Large intestine (tissue), 3 donors: ENCODE results near the gene TCF25. TPM values are rescaled to one million over a fixed set of nuclear protein-coding genes. Genes with fewer than 3 reads are reported as not detected.

ENCODE experiments used
- DNase-seq, 2 donors: peaks; one replicate each; pipeline versions ENCODE4 v3.0.0 to v3.0.0-alpha.2; 2013
- H3K27ac ChIP-seq: one replicate; pipeline ENCODE4 v1.5.1; 2013; ENCODE audit warnings: low read length
- H3K27me3 ChIP-seq: 2 replicates; pipeline ENCODE4 v1.6.1; 2013; ENCODE audit warnings: low read length; ENCODE audit not compliant: control insufficient read depth, insufficient read depth
- H3K36me3 ChIP-seq: 2 replicates; pipeline ENCODE4 v1.6.1; 2013; ENCODE audit warnings: low read length; ENCODE audit not compliant: control insufficient read depth, insufficient read depth
- H3K4me1 ChIP-seq: one replicate; pipeline ENCODE4 v1.6.1; 2013; ENCODE audit warnings: low read length; ENCODE audit not compliant: control insufficient read depth, insufficient read depth
- H3K4me3 ChIP-seq: one replicate; pipeline ENCODE4 v1.5.1; 2013; ENCODE audit warnings: low read length
- H3K9me3 ChIP-seq: one replicate; pipeline ENCODE4 v1.6.1; 2013; ENCODE audit warnings: mild to moderate bottlenecking, low read depth, low read length, moderate library complexity; ENCODE audit not compliant: control insufficient read depth
- WGBS: methylation state at CpG from one replicate; pipeline ENCODE4 v1.1.5; 2013; ENCODE audit warnings: low lambda C conversion rate; ENCODE audit not compliant: insufficient coverage; 5-methylcytosine and 5-hydroxymethylcytosine counted together
- polyA plus RNA-seq: library from polyadenylated mRNA; unstranded; fragments of 120-200 nt; gene quantifications from one replicate; pipeline ENCODE4 v1.2.1, GENCODE V29; 2013

Gene TCF25
- polyA plus RNA-seq, 1 donor = 129 TPM

- Histone ChIP-seq H3K27ac (no peak overlapping the region), H3K9me3 (no peaks in the 10 kb centered on the region), H3K4me1 (no peaks in the 10 kb centered on the region), H3K4me3 (no peak overlapping the region), H3K27me3 (no peaks in the 10 kb centered on the region), H3K36me3 (peaks cover 65% of the 10 kb centered on the region)
- peak; percentile 40 to 43 for DNase-seq
- no CpG with 5 or more reads among the region's 28 CpGs for WGBS
Measured at GRCh38 chr16:89860747-89861304, 12.6 kb upstream of the TCF25 start.

DNA sequence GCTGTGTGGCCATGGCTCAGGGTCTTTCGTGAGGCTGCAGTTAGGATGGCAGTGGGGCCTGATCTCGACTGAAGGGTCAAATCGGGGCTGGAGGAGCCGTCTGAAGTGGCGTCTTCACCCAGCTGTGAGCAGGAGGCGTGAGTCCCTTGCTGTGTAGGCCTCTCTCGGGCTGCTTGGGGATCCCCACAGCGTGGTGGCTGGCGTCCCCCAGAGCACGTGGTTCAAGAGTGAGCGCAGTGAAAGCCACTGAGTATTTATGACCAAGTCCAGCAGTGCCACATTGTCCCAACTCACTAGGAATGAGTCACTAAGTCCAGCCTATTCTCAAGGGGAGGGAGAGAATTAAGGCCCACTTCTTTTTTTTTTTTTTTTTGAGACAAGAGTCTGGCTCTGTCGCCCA lies 11.7 kb upstream of the TCF25 start:
- Histone ChIP-seq H3K4me1 (no peaks in the 10 kb centered on the region), H3K4me3 (no peak overlapping the region), H3K27ac (no peak overlapping the region), H3K36me3 (peaks cover 64% of the 10 kb centered on the region), H3K9me3 (no peaks in the 10 kb centered on the region), H3K27me3 (no peaks in the 10 kb centered on the region)
- no CpG with 5 or more reads among the region's 12 CpGs for WGBS
- DNase-seq = no peak

DNA sequence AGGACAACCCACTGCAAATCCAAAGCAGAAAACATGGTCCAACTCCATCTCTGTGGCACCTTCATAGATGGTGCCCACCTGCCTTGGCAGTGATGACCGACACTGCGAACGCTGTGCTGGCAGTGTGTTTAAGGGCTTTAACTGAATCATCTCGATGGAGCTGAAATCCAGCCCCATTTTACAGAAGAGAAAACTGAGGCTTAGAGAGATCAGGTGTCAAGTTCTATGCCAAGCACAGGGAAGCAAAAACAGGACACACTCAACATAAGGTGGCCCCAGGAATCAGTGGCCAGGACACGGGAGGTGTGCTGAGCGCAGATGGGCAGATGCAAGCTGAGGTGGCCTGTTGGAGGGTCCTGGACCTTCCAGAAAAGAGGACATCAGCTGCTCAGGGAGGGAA lies 10.7 kb upstream of the TCF25 start:
- Histone ChIP-seq H3K4me1 (no peaks in the 10 kb centered on the region), H3K27me3 (no peaks in the 10 kb centered on the region), H3K27ac (no peak overlapping the region), H3K4me3 (no peak overlapping the region), H3K9me3 (peaks cover 5% of the 10 kb centered on the region), H3K36me3 (peaks cover 70% of the 10 kb centered on the region)
- DNase-seq = no peak
- WGBS = no CpG with 5 or more reads among the region's 6 CpGs

- H3K4me3 ChIP-seq = no peak overlapping the region
- peaks cover 8% of the 10 kb centered on the region for H3K9me3 ChIP-seq
- no peak overlapping the region for H3K27ac ChIP-seq
- no peaks in the 10 kb centered on the region for H3K4me1 ChIP-seq
- 40% methylated on average over 1 of the region's 21 CpGs for WGBS
- no peaks in the 10 kb centered on the region for H3K27me3 ChIP-seq
- peaks cover 67% of the 10 kb centered on the region for H3K36me3 ChIP-seq
- no peak for DNase-seq
Measured at GRCh38 chr16:89863741-89864526, 9.5 kb upstream of the TCF25 start.

- Histone ChIP-seq H3K4me3 (no peak overlapping the region), H3K27me3 (no peaks in the 10 kb centered on the region), H3K9me3 (peaks cover 8% of the 10 kb centered on the region), H3K36me3 (peaks cover 65% of the 10 kb centered on the region), H3K27ac (no peak overlapping the region), H3K4me1 (no peaks in the 10 kb centered on the region)
- DNase-seq = no peak
- WGBS = no CpG with 5 or more reads among the region's 5 CpGs
Measured at GRCh38 chr16:89864527-89864820, 8.9 kb upstream of the TCF25 start.

GRCh38 chr16:89867918-89868317 lies 5.5 kb upstream of the TCF25 start:
- H3K9me3 ChIP-seq = peaks cover 8% of the 10 kb centered on the region
- no peak overlapping the region for H3K27ac ChIP-seq
- H3K27me3 ChIP-seq = no peaks in the 10 kb centered on the region
- H3K4me3 ChIP-seq = no peak overlapping the region
- WGBS = no CpG with 5 or more reads among the region's 5 CpGs
- peaks cover 6% of the 10 kb centered on the region for H3K4me1 ChIP-seq
- H3K36me3 ChIP-seq = peaks cover 48% of the 10 kb centered on the region
- DNase-seq = no peak

DNA sequence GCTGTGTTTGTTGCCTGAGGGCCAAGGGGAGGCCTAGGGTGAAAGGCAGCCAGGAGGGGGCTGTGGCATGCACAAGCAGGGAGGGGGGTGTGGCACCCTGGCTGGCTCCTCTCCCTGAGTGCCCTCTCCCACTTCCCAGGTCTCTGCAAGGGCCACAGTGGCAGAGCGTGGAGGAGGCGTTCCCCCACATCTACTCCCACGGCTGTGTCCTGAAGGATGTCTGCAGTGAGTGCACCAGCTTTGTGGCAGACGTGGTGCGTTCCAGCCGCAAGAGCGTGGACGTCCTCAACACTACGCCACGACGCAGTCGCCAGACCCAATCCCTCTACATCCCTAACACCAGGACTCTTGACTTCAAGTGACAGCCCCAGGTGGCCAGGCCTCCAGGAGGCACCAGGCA lies 3.5 kb upstream of the TCF25 start:
- Histone ChIP-seq H3K9me3 (peaks cover 8% of the 10 kb centered on the region), H3K4me3 (no peak overlapping the region), H3K27me3 (no peaks in the 10 kb centered on the region), H3K27ac (no peak overlapping the region), H3K4me1 (peaks cover 13% of the 10 kb centered on the region), H3K36me3 (peaks cover 35% of the 10 kb centered on the region)
- no peak for DNase-seq
- no CpG with 5 or more reads among the region's 12 CpGs for WGBS

- Histone ChIP-seq H3K36me3 (peaks cover 39% of the 10 kb centered on the region), H3K4me1 (peaks cover 14% of the 10 kb centered on the region), H3K27me3 (no peaks in the 10 kb centered on the region), H3K27ac (no peak overlapping the region), H3K4me3 (no peak overlapping the region), H3K9me3 (peaks cover 8% of the 10 kb centered on the region)
- DNase-seq = no peak
- whole genome bisulfite sequencing = no CpG with 5 or more reads among the region's 6 CpGs
Measured at GRCh38 chr16:89870440-89870839, 3.0 kb upstream of the TCF25 start.

DNA sequence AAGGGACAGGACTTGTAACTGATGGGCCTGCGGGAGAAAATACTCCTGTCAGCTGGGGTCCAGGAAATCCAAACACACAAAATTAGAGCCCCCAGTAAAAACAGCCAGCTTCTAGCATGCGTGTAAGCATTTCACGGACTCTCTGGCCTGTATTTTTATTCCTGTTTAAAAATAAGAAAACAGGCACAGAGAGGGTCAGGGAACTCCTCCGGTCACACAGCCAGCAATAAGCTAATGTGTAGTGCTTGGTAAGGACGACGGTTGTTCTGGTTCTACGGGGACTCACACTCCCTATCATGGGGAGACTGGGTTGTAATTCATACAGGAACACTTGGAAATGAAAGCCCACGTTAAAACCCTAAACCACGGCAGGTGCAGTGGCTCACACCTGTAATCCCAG lies 1.5 kb upstream of the TCF25 start:
- Histone ChIP-seq H3K27ac (no peak overlapping the region), H3K4me1 (peaks cover 14% of the 10 kb centered on the region), H3K4me3 (no peak overlapping the region), H3K9me3 (peaks cover 8% of the 10 kb centered on the region), H3K36me3 (peaks cover 43% of the 10 kb centered on the region), H3K27me3 (no peaks in the 10 kb centered on the region)
- 100% methylated on average over 1 of the region's 9 CpGs for WGBS
- no peak for DNase-seq

- Histone ChIP-seq H3K4me3 (peak overlapping the region; percentile 100), H3K9me3 (no peaks in the 10 kb centered on the region), H3K27me3 (no peaks in the 10 kb centered on the region), H3K4me1 (peaks cover 14% of the 10 kb centered on the region), H3K36me3 (peaks cover 38% of the 10 kb centered on the region), H3K27ac (peak overlapping the region; percentile 100)
- 20% methylated on average over 2 of the region's 61 CpGs for WGBS
- peak; percentile 94 to 96 for DNase-seq
Measured at GRCh38 chr16:89873972-89874689, 739 bp downstream of the TCF25 start.
